Endothelial cell (in vitro differentiated cells): ENCODE data around the gene CAPN8. TPM values are rescaled to one million over a fixed set of nuclear protein-coding genes. Genes with fewer than 3 reads are reported as not detected.

Experiments used
- DNase-seq: peaks from one replicate; pipeline ENCODE4 v3.0.0; 2021; ENCODE audit warnings: low spot score
- H3K27ac Mint-ChIP-seq: one replicate; pipeline ENCODE4 v1.8.0; 2021; ENCODE audit warnings: mixed read lengths, inconsistent platforms; ENCODE audit not compliant: unreplicated experiment
- H3K27me3 Mint-ChIP-seq: one replicate; pipeline ENCODE4 v1.8.0; 2021; ENCODE audit warnings: mild to moderate bottlenecking, moderate library complexity, mixed read lengths, inconsistent platforms; ENCODE audit not compliant: unreplicated experiment
- H3K36me3 Mint-ChIP-seq: one replicate; pipeline ENCODE4 v1.8.0; 2021; ENCODE audit warnings: mild to moderate bottlenecking, low read depth, mixed read lengths, inconsistent platforms; ENCODE audit not compliant: unreplicated experiment
- H3K4me1 Mint-ChIP-seq: one replicate; pipeline ENCODE4 v1.8.0; 2021; ENCODE audit warnings: mild to moderate bottlenecking, mixed read lengths, inconsistent platforms; ENCODE audit not compliant: unreplicated experiment
- H3K4me3 Mint-ChIP-seq: one replicate; pipeline ENCODE4 v1.8.0; 2021; ENCODE audit warnings: mild to moderate bottlenecking, mixed read lengths, inconsistent platforms; ENCODE audit not compliant: unreplicated experiment
- H3K9me3 Mint-ChIP-seq: one replicate; pipeline ENCODE4 v1.8.0; 2021; ENCODE audit warnings: mixed read lengths, inconsistent platforms; ENCODE audit not compliant: unreplicated experiment
- total RNA-seq: library from RNA; stranded (reverse); fragmentation: NEBNext Ultra II Directional; extraction: Animal tissue kit (Norgen Biotek cat#: 25700); gene quantifications from one replicate; pipeline ENCODE4 v1.2.1, GENCODE V29; 2021; ENCODE audit not compliant: unreplicated experiment
- TF ChIP-seq, protein P1 (sequence below): fragments of 200-600 bp; sonication (generic); IDR thresholded peaks from one replicate; pipeline ENCODE4 v1.5.0; 2021; ENCODE audit warnings: antibody characterized with exemption; ENCODE audit not compliant: unreplicated experiment

The CAPN8 gene
- total RNA-seq, 1 donor from 2014 or later = 0.13 TPM

- DNase-seq = no peak
- no peak overlapping the region for H3K4me3 Mint-ChIP-seq
- no peak overlapping the region for H3K27ac Mint-ChIP-seq
- TF ChIP-seq, protein P1, sequence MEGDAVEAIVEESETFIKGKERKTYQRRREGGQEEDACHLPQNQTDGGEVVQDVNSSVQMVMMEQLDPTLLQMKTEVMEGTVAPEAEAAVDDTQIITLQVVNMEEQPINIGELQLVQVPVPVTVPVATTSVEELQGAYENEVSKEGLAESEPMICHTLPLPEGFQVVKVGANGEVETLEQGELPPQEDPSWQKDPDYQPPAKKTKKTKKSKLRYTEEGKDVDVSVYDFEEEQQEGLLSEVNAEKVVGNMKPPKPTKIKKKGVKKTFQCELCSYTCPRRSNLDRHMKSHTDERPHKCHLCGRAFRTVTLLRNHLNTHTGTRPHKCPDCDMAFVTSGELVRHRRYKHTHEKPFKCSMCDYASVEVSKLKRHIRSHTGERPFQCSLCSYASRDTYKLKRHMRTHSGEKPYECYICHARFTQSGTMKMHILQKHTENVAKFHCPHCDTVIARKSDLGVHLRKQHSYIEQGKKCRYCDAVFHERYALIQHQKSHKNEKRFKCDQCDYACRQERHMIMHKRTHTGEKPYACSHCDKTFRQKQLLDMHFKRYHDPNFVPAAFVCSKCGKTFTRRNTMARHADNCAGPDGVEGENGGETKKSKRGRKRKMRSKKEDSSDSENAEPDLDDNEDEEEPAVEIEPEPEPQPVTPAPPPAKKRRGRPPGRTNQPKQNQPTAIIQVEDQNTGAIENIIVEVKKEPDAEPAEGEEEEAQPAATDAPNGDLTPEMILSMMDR = no peak
- H3K27me3 Mint-ChIP-seq = no peaks in the 10 kb centered on the region
- H3K36me3 Mint-ChIP-seq = no peaks in the 10 kb centered on the region
- peaks cover 32% of the 10 kb centered on the region for H3K4me1 Mint-ChIP-seq
- H3K9me3 Mint-ChIP-seq = no peaks in the 10 kb centered on the region
Observed at GRCh38 chr1:223702735-223703667, 37.5 kb upstream of the CAPN8 start.

DNA sequence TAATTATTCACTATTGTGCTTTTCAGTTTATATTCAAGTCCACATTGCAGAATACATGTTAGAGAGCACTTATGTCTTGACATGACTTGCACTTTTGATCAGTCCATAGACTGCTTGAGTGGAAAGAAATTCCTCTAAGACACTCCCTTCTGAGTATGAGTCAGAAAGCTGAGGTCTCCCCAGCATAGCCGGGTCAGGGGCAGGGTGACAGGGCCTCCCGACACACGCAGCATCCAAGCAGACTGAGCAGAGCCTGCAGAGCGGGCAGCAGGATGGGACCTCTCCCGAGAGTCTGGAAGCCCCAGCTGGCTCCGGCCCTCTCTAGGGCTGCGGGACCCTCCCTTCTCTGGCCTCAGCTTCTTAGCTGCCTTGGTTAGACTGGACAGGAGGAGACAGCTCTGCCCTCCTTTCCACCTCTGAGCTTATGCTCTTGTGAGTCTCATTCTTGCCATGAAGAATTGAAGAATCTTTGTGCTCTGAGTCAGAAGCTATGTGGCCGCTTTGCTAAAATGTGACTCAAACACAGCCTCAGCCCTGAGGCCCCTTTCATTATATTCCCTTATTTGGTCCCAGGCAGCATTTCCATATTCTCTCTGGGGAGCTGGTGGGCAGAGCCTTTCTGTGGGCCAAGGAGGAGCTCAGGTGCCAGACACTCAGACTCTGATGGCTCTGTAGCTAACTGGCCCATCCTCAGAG lies 35.6 kb upstream of the CAPN8 start:
- H3K4me1 Mint-ChIP-seq = peaks cover 25% of the 10 kb centered on the region
- no peaks in the 10 kb centered on the region for H3K36me3 Mint-ChIP-seq
- peaks cover 3% of the 10 kb centered on the region for H3K27me3 Mint-ChIP-seq
- TF ChIP-seq, protein P1 = no peak
- DNase-seq = no peak
- peak overlapping the region; percentile 38 for H3K27ac Mint-ChIP-seq
- no peaks in the 10 kb centered on the region for H3K9me3 Mint-ChIP-seq
- H3K4me3 Mint-ChIP-seq = no peak overlapping the region

DNA sequence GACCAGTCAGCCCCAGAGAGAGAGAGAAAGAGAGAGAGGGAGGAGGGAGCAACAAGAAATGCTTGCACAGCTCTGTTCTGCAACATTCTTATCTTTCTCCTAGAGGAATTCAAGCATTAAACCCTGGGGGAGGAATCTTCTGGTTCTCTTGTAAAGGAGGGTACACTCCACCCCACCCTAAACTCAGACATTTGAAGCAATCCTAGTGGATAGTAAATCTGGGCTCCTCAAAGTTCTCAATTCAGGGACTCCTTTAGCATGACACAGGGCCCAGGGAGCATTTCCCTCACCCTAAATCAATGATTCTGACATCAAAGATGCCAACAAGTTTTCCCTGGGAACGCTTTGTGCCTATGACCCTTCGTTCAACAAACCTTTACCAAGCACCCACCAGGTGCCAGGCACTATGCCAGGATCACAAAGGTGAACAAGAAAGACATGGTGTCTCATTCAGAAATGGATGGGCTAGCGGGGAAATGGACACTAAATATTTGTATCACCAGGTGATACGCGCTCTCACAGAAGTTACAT lies 35.0 kb upstream of the CAPN8 start:
- no peak overlapping the region for H3K4me3 Mint-ChIP-seq
- no peaks in the 10 kb centered on the region for H3K36me3 Mint-ChIP-seq
- H3K27me3 Mint-ChIP-seq = peaks cover 3% of the 10 kb centered on the region
- H3K9me3 Mint-ChIP-seq = no peaks in the 10 kb centered on the region
- H3K27ac Mint-ChIP-seq = peak overlapping the region; percentile 38
- no peak for DNase-seq
- TF ChIP-seq, protein P1 = no peak
- peaks cover 22% of the 10 kb centered on the region for H3K4me1 Mint-ChIP-seq

DNA sequence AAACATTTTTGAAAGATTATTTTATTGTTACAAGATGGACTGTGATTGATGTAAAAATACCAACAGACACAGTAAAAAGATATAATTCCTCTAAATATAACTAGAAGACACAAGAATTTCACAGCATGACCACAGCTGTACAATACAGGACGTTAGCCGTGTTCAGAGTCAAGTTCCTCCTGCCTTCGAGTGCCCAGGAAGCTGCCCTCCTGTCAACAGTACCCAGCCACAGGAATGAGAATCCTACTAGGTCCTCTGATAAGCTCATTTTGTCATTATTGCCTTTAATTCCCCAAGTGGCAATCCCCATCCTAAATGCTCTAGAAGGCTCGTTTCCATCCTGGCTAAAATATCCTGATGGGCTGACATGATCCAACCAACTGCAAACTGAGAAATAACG lies 30.4 kb upstream of the CAPN8 start:
- TF ChIP-seq, protein P1 = no peak
- Mint-ChIP-seq H3K36me3 (no peaks in the 10 kb centered on the region), H3K27me3 (peaks cover 3% of the 10 kb centered on the region), H3K4me3 (no peak overlapping the region), H3K9me3 (no peaks in the 10 kb centered on the region), H3K4me1 (peaks cover 6% of the 10 kb centered on the region), H3K27ac (no peak overlapping the region)
- no peak for DNase-seq
